Stimulated activated naive CD8-positive, alpha-beta T cell treated with anti-CD3 and anti-CD28 coated beads, Interleukin-15, Interleukin-2, amounts not matched to agents 100 U/mL and 50 U/mL, for 24 hours (primary cell): ENCODE data around the gene SLC35E4.
"Not testable (repeated sequence)": the region's sequence is repeated elsewhere in the genome, so short reads cannot be mapped to it uniquely, and the experiment has no call there.

ENCODE experiments used
- ATAC-seq: fragments of 150-1000 bp; cut with Tn5 transposase; one replicate; pipeline ENCODE4 v1.10.0; 2021
- DNase-seq: peaks from one replicate; pipeline ENCODE4 v3.0.0; 2021

The SLC35E4 gene

DNA sequence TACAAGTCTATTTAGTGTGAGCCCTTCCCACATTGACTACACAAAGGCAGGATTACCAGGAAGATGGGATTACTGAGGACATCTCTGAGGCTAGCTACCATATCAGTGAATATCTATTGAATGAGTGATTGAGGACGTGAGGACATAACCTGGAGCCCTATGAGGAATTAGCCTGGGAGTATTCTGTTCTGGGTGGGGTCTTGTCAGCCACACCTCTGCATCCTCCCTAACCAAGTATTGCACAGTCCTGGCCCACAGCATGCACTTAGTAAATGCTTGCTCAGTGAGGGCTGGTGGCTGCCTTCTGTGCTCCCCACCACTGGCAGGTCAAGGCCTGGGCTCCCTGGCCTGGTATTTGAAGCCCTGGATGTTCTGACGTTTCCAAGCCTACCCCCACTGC, 17.3 kb downstream of the SLC35E4 start:
- no peak for ATAC-seq
- DNase-seq = no peak

DNA sequence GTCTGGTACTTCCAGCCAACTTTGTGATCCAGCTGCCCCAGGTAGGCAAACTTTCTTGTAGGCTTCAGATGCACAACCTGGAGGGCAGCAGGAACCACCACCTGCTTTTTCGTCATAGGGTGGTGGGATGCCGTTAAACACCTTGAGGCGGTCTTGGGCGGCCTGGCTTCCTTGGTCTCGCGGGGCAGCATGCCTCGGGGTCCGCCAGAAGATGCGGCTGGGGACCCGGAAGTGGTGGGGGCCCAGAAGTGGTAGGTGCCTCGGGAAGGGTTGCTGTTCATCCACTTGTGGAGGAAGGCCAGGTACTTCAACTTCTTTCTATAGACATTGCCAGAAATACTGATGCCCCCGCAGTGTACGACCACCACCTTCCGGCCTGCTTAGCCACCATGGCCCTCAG, 18.8 kb downstream of the SLC35E4 start:
- DNase-seq (no peak), ATAC-seq (no peak)

- no peak for DNase-seq
- no peak for ATAC-seq
These were observed 20.0 kb downstream of the SLC35E4 start for GRCh38 chr22:30655532-30655931.

DNA sequence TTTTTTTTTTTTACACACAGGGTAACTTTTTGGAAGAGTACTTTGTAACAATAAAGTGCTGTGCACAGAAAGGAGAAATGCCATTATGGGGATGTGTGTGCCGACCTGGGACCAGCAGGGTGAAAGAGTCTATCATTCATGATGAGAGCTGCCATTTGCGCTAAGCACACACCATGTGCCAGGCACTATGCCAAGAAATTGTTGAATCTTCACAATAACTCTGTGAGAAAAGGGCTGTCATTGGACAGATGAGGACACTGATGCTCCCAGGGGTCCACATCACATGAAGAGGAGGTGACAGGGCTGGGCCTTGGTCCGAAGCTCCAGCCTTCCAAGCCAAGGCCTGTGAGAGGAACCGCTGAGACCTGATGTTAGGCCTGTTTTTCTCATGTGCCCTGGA, 26.5 kb downstream of the SLC35E4 start:
- no peak for ATAC-seq
- DNase-seq = no peak

GRCh38 chr22:30664798-30665197, 29.2 kb downstream of the SLC35E4 start:
- ATAC-seq = no peak
- no peak for DNase-seq

- no peak for ATAC-seq
- DNase-seq = no peak
These were observed 29.7 kb downstream of the SLC35E4 start for GRCh38 chr22:30665266-30665665.

GRCh38 chr22:30665786-30666185, 30.2 kb downstream of the SLC35E4 start:
- ATAC-seq = no peak
- no peak for DNase-seq

DNA sequence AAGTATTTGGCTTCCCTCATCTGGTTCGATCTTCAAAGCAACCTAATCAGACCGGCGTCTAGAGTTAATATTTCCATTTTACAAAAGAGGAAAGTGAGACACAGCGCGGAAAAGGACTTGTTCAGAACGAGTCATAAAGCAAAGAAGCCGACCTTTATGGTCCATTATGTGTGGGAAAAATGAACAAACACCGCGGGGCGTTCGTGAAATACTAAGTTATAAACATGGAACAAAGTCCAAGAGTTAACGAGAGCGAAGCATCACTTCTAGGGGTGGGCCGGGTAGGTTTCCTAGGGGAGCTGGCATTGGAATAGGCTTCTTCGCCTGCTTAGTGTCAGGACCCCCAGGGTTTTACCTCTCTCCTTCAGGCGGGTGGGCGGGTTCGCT, 31.5 kb downstream of the SLC35E4 start:
- peak; percentile 41 for ATAC-seq
- DNase-seq = no peak

- ATAC-seq (peak; percentile 88), DNase-seq (peak; percentile 96)
These were observed 32.2 kb downstream of the SLC35E4 start, which contains the start of gene DUSP18 for GRCh38 chr22:30667494-30668385. Gene DUSP18 (minus strand): TSS chr22:30667875. CDS start chr22:30664003, 3,872 bp downstream.

DNA sequence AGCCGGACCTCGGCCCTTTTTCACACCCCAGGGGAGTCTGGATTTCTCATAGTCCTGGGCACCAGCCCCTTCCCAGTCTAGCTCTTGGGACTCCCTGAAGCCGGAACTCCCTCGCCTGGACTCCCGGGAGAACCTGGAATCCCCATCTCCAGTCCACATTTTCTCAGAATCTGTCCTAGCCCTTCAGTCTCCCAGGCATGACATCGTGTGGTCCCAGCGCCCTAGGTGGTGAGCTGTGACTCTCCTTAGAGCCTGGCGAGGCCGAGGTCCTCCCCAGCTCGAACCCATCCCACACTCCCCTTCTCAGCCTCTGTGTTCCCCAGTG, 32.8 kb downstream of the SLC35E4 start:
- DNase-seq (no peak), ATAC-seq (no peak)

GRCh38 chr22:30671071-30671470, 35.5 kb downstream of the SLC35E4 start:
- DNase-seq = no peak
- no peak for ATAC-seq

- ATAC-seq (no peak), DNase-seq (no peak)
These were observed 37.6 kb downstream of the SLC35E4 start for GRCh38 chr22:30673136-30673535.

DNA sequence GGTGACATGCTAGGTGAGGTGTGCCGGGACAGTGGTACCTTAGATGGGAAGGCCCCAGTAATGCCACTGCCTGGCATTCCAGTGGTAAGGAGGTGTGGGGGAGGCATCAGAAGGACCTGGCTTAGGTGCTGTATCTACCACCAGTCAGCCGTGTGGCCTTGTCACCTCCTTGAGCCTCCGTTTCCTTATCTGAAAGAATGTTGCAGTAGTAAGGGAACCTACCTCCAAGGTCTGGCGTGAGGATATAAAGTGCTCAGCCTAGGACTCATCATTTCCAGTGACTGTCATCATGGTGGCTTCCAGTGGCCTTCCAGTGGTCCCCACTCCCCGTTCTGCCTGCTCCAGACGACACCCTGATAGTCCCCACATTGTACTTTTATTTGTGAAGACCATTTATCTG, 38.9 kb downstream of the SLC35E4 start:
- no peak for DNase-seq
- ATAC-seq = no peak

- ATAC-seq = no peak
- no peak for DNase-seq
These were observed 39.9 kb downstream of the SLC35E4 start for GRCh38 chr22:30675436-30675835.

GRCh38 chr22:30676565-30676964, 41.0 kb downstream of the SLC35E4 start:
- ATAC-seq, DNase-seq: not testable (repeated sequence)

- not testable (repeated sequence) for ATAC-seq, DNase-seq
These were observed 44.5 kb downstream of the SLC35E4 start for GRCh38 chr22:30679895-30680690.

- ATAC-seq (no peak), DNase-seq (no peak)
These were observed 45.6 kb downstream of the SLC35E4 start for GRCh38 chr22:30680991-30681770.

GRCh38 chr22:30681831-30682230, 46.2 kb downstream of the SLC35E4 start:
- ATAC-seq (no peak), DNase-seq (no peak)

DNA sequence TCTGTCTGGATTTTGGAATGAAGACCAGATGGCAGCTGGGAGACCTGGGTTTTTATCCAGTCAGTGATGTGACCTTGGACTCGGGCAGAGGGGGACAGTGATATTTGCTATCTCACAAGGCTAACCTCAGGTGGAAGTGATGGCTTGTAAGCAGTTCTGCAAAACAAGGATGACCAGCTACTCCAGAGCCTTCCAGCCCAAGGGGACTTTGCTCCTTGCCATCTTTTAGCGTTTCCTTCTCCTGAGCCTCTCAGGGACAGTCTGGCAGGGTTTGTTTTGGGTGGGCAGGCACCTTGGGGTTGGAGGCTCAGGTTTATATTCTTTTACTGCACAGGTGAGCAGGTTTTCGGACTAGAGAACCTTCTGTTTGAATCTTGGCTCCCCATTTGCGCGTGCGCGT, 49.6 kb downstream of the SLC35E4 start:
- ATAC-seq (no peak), DNase-seq (no peak)

GRCh38 chr22:30687358-30687757, 51.8 kb downstream of the SLC35E4 start:
- no peak for DNase-seq
- no peak for ATAC-seq

DNA sequence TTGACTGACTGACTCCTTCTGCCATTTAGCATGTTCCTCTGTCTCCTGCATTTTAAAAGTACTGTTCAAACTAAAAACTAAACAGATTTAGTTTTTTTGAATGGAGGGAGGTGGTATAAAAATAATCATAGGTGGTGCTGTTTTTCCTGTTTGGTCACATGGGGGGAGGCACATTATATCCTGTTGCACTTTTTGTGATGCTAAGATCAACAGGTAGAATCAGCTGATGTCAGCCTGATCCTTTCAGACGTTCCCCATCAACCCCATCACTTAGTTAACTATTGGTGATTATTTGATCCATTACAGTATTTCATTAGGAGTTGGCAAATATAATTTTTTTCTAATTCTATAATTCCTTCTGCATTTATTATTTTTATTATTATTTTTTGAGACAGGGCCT, 54.0 kb downstream of the SLC35E4 start:
- DNase-seq = no peak
- ATAC-seq = no peak

- no peak for ATAC-seq
- no peak for DNase-seq
These were observed 55.6 kb downstream of the SLC35E4 start for GRCh38 chr22:30691204-30691603.
